Neural cell (in vitro differentiated cells): ENCODE results near the gene NR4A2.

Experiments used
- EP300 ChIP-seq: fragments of 450-650 bp; conservative IDR thresholded peaks from 2 replicates; pipeline ENCODE4 v1.6.1; 2014; ENCODE audit warnings: antibody characterized with exemption, mild to moderate bottlenecking, moderate library complexity; ENCODE audit not compliant: poor library complexity, severe bottlenecking
- EZH2 ChIP-seq: fragments of 200-600, 300-800 bp; shearing (Covaris generic), sonication (generic); IDR thresholded peaks from 2 replicates; pipeline ENCODE4 v1.6.1; 2014; ENCODE audit warnings: antibody characterized with exemption, low read length, borderline replicate concordance, mild to moderate bottlenecking; ENCODE audit not compliant: insufficient read depth, poor library complexity, severe bottlenecking
- POLR2AphosphoS5 ChIP-seq: IDR thresholded peaks from 2 replicates; pipeline ENCODE4 v1.6.1; 2012
- RAD21 ChIP-seq: fragments of 450-650 bp; conservative IDR thresholded peaks from 2 replicates; pipeline ENCODE4 v1.6.1; 2014; ENCODE audit warnings: antibody characterized with exemption, mild to moderate bottlenecking, moderate library complexity
- SMC3 ChIP-seq: fragments of 450-650 bp; conservative IDR thresholded peaks from 2 replicates; pipeline ENCODE4 v1.6.1; 2014; ENCODE audit warnings: antibody characterized with exemption, mild to moderate bottlenecking, moderate library complexity; ENCODE audit not compliant: poor library complexity
- TAF1 ChIP-seq: IDR thresholded peaks from 2 replicates; pipeline ENCODE4 v1.6.1; 2012; ENCODE audit warnings: low read depth
- TF ChIP-seq, protein P1 (sequence below): IDR thresholded peaks from 2 replicates; pipeline ENCODE4 v1.6.1; 2012; ENCODE audit warnings: borderline replicate concordance
- TF ChIP-seq, protein P2 (sequence below): fragments of 450-650 bp; IDR thresholded peaks from 2 replicates; pipeline ENCODE4 v1.5.1; 2014; ENCODE audit warnings: antibody characterized with exemption, mild to moderate bottlenecking, moderate library complexity; ENCODE audit not compliant: poor library complexity, severe bottlenecking

DNA sequence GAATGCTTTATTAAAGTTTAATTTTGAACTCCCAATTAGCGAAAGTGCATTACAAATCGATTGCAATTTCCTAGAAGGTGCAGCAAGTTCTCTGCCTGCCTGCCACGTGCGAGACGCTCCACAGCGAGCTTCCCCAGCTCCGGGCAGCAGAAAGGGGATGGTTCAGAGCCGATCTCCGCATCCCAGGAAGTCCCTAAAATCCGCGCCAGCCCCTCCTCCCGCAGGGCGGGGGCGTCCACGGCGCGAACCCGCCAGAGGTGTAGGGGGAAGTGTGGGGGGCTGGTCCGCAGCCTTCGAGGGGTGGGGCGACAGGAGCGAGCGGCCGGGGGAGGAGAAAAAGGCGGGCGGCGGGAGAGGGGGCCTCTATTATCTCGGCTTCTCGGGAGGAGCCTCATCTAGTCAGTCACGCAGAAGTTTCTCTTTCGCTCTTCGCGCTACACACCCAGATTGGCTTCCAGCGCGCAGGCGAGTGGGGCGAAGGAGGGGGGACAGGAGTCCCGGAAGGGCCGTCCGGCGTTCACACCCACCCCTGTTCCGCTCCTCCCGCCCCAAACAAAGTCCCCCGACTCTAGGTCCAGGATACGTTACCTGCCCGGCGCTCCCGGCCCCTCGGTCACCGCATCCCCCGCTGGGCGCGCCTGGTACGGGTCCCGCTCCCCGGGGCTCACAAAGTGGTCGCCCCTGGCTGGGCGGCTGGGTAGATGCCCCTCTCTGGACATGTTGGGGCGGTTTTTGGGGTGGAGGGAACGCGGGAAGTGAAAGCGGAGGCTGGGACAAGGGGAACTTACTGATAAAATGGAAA is 9.1 kb upstream of the NR4A2 start:
- TF ChIP-seq, protein P1, sequence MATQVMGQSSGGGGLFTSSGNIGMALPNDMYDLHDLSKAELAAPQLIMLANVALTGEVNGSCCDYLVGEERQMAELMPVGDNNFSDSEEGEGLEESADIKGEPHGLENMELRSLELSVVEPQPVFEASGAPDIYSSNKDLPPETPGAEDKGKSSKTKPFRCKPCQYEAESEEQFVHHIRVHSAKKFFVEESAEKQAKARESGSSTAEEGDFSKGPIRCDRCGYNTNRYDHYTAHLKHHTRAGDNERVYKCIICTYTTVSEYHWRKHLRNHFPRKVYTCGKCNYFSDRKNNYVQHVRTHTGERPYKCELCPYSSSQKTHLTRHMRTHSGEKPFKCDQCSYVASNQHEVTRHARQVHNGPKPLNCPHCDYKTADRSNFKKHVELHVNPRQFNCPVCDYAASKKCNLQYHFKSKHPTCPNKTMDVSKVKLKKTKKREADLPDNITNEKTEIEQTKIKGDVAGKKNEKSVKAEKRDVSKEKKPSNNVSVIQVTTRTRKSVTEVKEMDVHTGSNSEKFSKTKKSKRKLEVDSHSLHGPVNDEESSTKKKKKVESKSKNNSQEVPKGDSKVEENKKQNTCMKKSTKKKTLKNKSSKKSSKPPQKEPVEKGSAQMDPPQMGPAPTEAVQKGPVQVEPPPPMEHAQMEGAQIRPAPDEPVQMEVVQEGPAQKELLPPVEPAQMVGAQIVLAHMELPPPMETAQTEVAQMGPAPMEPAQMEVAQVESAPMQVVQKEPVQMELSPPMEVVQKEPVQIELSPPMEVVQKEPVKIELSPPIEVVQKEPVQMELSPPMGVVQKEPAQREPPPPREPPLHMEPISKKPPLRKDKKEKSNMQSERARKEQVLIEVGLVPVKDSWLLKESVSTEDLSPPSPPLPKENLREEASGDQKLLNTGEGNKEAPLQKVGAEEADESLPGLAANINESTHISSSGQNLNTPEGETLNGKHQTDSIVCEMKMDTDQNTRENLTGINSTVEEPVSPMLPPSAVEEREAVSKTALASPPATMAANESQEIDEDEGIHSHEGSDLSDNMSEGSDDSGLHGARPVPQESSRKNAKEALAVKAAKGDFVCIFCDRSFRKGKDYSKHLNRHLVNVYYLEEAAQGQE, result no peak
- TF ChIP-seq EZH2 (no peak), EP300 (no peak), POLR2AphosphoS5 (no peak), RAD21 (no peak), TAF1 (no peak), SMC3 (no peak)
- TF ChIP-seq, protein P2, sequence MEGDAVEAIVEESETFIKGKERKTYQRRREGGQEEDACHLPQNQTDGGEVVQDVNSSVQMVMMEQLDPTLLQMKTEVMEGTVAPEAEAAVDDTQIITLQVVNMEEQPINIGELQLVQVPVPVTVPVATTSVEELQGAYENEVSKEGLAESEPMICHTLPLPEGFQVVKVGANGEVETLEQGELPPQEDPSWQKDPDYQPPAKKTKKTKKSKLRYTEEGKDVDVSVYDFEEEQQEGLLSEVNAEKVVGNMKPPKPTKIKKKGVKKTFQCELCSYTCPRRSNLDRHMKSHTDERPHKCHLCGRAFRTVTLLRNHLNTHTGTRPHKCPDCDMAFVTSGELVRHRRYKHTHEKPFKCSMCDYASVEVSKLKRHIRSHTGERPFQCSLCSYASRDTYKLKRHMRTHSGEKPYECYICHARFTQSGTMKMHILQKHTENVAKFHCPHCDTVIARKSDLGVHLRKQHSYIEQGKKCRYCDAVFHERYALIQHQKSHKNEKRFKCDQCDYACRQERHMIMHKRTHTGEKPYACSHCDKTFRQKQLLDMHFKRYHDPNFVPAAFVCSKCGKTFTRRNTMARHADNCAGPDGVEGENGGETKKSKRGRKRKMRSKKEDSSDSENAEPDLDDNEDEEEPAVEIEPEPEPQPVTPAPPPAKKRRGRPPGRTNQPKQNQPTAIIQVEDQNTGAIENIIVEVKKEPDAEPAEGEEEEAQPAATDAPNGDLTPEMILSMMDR, result no peak
